Skeletal muscle satellite cell (primary cell): ENCODE data around the gene PIEZO2.
"Not testable (repeated sequence)": the region's sequence is repeated elsewhere in the genome, so short reads cannot be mapped to it uniquely, and the experiment has no call there.

Source experiments
- H3K27me3 ChIP-seq: 2 replicates; pipeline ENCODE4 v1.7.0; 2013; ENCODE audit warnings: low read length; ENCODE audit not compliant: control insufficient read depth, insufficient read depth
- H3K36me3 ChIP-seq: 2 replicates; pipeline ENCODE4 v1.7.0; 2013; ENCODE audit warnings: mild to moderate bottlenecking, control low read depth, low read length; ENCODE audit not compliant: insufficient read depth
- H3K4me1 ChIP-seq: 2 replicates; pipeline ENCODE4 v1.7.0; 2013; ENCODE audit warnings: low read length; ENCODE audit not compliant: control insufficient read depth, insufficient read depth
- H3K4me2 ChIP-seq: 2 replicates; pipeline ENCODE4 v1.7.0; 2013; ENCODE audit warnings: mild to moderate bottlenecking, low read length
- H3K4me3 ChIP-seq: 2 replicates; pipeline ENCODE4 v1.7.0; 2013; ENCODE audit warnings: low read length
- H3K9ac ChIP-seq: 2 replicates; pipeline ENCODE4 v1.7.0; 2013; ENCODE audit warnings: mild to moderate bottlenecking, low read depth, low read length, moderate library complexity
- H3K9me3 ChIP-seq: replicated peaks from 2 replicates; pipeline ENCODE4 v1.7.0; 2013; ENCODE audit warnings: mild to moderate bottlenecking, control low read depth, low read length

Gene PIEZO2

GRCh38 chr18:10933648-10934047 lies 215.7 kb downstream of the PIEZO2 start:
- H3K4me2 ChIP-seq, H3K4me3 ChIP-seq, H3K27me3 ChIP-seq, H3K4me1 ChIP-seq, H3K9ac ChIP-seq, H3K9me3 ChIP-seq, H3K36me3 ChIP-seq: not testable (repeated sequence)

DNA sequence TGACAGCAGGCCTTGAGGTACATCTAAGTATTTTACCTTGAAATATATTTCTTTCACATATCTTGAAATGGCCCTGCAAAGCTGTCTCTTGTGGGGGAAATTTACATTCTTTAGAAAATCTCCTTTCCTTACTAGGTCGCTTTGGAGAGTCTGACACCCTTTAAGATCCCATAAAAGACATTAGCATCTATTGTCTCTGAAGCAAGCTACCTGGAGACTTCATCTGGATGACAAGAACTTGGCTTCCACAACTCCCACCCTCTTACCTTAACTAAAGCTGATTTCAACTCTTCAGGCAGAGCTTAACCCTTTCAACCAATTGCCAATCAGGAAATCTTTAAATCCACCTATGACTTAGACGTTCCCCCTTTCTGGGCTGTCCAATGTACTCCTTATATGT lies 219.3 kb downstream of the PIEZO2 start:
- Histone ChIP-seq H3K4me3 (no peak overlapping the region), H3K36me3 (no peaks in the 10 kb centered on the region), H3K4me1 (peaks cover 44% of the 10 kb centered on the region), H3K9me3 (no peaks in the 10 kb centered on the region), H3K9ac (no peak overlapping the region), H3K27me3 (peaks cover under 1% of the 10 kb centered on the region), H3K4me2 (no peak overlapping the region)

DNA sequence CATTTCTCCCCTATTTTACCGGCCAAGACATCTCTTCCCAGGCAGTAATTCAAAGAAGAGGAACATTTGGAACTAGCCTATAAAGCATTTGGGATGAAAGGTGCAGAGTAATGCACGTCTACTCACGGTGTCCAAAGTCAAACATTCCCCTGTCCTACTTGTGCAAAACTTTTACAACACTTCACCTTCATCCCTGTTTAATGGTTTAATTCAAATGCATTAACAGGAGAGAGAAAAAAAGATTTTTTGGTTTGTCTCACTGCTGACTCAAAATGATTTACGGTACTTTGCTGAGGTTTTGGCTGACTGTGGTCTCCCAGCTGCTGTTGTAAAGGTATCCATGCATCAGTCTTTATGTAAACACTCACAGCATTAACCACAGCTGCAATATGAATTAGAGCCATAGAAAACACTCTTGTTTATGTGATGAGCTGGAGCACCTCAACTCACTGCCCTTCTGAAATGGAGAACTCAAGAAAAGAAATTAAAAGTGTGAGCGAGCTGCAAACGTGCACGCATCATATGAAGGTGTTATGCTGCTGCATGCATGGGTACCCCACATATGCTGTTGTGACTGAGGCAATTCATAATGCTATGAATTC lies 220.5 kb downstream of the PIEZO2 start:
- H3K27me3 ChIP-seq, result no peaks in the 10 kb centered on the region
- peak overlapping the region; percentile 38 for H3K4me2 ChIP-seq
- H3K4me3 ChIP-seq, result no peak overlapping the region
- H3K36me3 ChIP-seq, result no peaks in the 10 kb centered on the region
- no peak overlapping the region for H3K9ac ChIP-seq
- peaks cover 47% of the 10 kb centered on the region for H3K4me1 ChIP-seq
- no peaks in the 10 kb centered on the region for H3K9me3 ChIP-seq

- Histone ChIP-seq H3K36me3 (no peaks in the 10 kb centered on the region), H3K9me3 (no peaks in the 10 kb centered on the region), H3K4me1 (peaks cover 54% of the 10 kb centered on the region), H3K9ac (peak overlapping the region; percentile 75), H3K4me3 (no peak overlapping the region), H3K27me3 (no peaks in the 10 kb centered on the region), H3K4me2 (peak overlapping the region; percentile 70)
These were observed 221.2 kb downstream of the PIEZO2 start for GRCh38 chr18:10928011-10928771.

GRCh38 chr18:10927286-10927992 lies 221.9 kb downstream of the PIEZO2 start:
- Histone ChIP-seq H3K4me1 (peaks cover 57% of the 10 kb centered on the region), H3K4me2 (peak overlapping the region; percentile 70), H3K27me3 (no peaks in the 10 kb centered on the region), H3K4me3 (peak overlapping the region; percentile 37), H3K9me3 (no peaks in the 10 kb centered on the region), H3K36me3 (no peaks in the 10 kb centered on the region), H3K9ac (peak overlapping the region; percentile 75)

- H3K4me3 ChIP-seq, result peak overlapping the region; percentile 37
- peak overlapping the region; percentile 75 for H3K9ac ChIP-seq
- H3K4me2 ChIP-seq, result peak overlapping the region; percentile 70
- peaks cover 57% of the 10 kb centered on the region for H3K4me1 ChIP-seq
- H3K27me3 ChIP-seq, result no peaks in the 10 kb centered on the region
- H3K36me3 ChIP-seq, result no peaks in the 10 kb centered on the region
- H3K9me3 ChIP-seq, result no peaks in the 10 kb centered on the region
These were observed 222.7 kb downstream of the PIEZO2 start for GRCh38 chr18:10926621-10927161.

- H3K36me3 ChIP-seq, result no peaks in the 10 kb centered on the region
- no peak overlapping the region for H3K4me2 ChIP-seq
- no peak overlapping the region for H3K4me3 ChIP-seq
- no peak overlapping the region for H3K9ac ChIP-seq
- peaks cover 54% of the 10 kb centered on the region for H3K4me1 ChIP-seq
- H3K27me3 ChIP-seq, result no peaks in the 10 kb centered on the region
- no peaks in the 10 kb centered on the region for H3K9me3 ChIP-seq
These were observed 225.1 kb downstream of the PIEZO2 start for GRCh38 chr18:10924290-10924689.

GRCh38 chr18:10923551-10924070 lies 225.8 kb downstream of the PIEZO2 start:
- H3K4me1 ChIP-seq, result peaks cover 48% of the 10 kb centered on the region

DNA sequence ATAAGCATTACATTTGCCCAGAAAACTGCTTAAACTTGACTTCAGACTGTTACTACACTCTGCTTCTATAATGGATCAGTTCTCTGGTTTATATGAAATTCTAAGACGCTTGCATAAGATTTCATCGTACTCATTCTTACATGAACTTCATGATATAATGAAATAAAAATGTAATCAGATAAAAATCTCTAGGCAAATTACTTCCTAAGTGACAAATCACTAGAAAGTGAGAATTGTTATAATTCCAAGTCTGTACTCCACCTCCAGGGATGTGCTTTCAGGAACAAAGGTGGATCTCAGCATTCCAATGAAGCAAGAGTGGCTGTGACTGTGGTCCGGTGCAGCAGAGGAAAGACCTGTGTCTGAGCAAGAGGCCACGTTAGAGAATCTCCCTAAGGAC lies 226.2 kb downstream of the PIEZO2 start:
- Histone ChIP-seq H3K4me2 (no peak overlapping the region), H3K4me3 (no peak overlapping the region), H3K27me3 (no peaks in the 10 kb centered on the region), H3K9ac (no peak overlapping the region), H3K9me3 (no peaks in the 10 kb centered on the region), H3K4me1 (peaks cover 43% of the 10 kb centered on the region), H3K36me3 (no peaks in the 10 kb centered on the region)

More at GRCh38 chr18:10923551-10924070, 225.8 kb downstream of the PIEZO2 start:
- H3K36me3 ChIP-seq, result no peaks in the 10 kb centered on the region
- no peaks in the 10 kb centered on the region for H3K9me3 ChIP-seq
- H3K4me2 ChIP-seq, result no peak overlapping the region
- no peaks in the 10 kb centered on the region for H3K27me3 ChIP-seq
- H3K9ac ChIP-seq, result no peak overlapping the region
- H3K4me3 ChIP-seq, result no peak overlapping the region

DNA sequence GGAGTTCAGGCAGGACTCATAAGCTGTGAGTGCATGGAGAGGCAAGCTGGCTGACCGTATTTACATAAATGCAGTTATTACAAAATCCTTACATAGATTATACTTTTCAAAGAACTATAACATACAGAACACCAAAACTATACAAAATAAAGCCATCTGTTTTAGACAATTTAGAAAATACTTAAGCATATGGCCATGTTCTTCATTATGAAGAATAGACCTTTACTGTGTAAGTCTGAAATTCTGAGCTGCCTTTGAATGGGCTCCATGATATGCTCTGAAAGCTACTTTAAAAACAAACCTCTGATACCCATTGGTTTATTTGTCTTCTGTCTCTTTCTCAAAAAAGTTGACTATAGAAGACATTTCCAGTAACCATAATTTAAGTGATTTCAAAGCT lies 226.7 kb downstream of the PIEZO2 start:
- H3K9me3 ChIP-seq, H3K4me3 ChIP-seq, H3K9ac ChIP-seq, H3K36me3 ChIP-seq, H3K4me2 ChIP-seq, H3K27me3 ChIP-seq: not testable (repeated sequence)
- H3K4me1 ChIP-seq, result peaks cover 39% of the 10 kb centered on the region

DNA sequence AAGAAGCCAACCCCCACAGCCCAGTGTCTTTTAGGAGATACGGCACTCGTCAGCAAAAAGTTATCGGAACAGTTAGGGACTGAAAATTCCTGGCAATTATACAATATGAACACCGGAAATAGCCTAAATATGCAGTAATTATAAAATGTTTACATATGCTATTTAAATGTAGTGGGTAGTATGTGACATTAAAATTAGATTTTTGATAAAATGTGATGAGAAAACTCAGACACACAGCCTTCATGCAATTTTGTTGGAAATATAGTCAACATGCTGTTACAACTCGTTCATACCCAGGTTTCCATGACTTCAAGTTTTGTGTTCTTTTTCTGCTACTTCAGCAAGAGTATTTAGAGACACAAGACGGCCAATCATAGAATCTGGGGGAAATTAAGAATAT lies 229.1 kb downstream of the PIEZO2 start:
- not testable (repeated sequence) for H3K27me3 ChIP-seq, H3K9ac ChIP-seq, H3K4me2 ChIP-seq, H3K36me3 ChIP-seq, H3K9me3 ChIP-seq, H3K4me3 ChIP-seq
- peaks cover 15% of the 10 kb centered on the region for H3K4me1 ChIP-seq
